GM04504 (cell line): Measurements from ENCODE around the gene HERPUD1.

ENCODE experiments used
- DNase-seq: peaks from one replicate; pipeline ENCODE4 v3.0.0-alpha.2; 2012; ENCODE audit warnings: low read depth

Gene HERPUD1

GRCh38 chr16:56910654-56911539 lies 21.0 kb upstream of the HERPUD1 start:
- peak; percentile 75 for DNase-seq

- no peak for DNase-seq
Observed at GRCh38 chr16:56911771-56912571, 20.0 kb upstream of the HERPUD1 start.

DNA sequence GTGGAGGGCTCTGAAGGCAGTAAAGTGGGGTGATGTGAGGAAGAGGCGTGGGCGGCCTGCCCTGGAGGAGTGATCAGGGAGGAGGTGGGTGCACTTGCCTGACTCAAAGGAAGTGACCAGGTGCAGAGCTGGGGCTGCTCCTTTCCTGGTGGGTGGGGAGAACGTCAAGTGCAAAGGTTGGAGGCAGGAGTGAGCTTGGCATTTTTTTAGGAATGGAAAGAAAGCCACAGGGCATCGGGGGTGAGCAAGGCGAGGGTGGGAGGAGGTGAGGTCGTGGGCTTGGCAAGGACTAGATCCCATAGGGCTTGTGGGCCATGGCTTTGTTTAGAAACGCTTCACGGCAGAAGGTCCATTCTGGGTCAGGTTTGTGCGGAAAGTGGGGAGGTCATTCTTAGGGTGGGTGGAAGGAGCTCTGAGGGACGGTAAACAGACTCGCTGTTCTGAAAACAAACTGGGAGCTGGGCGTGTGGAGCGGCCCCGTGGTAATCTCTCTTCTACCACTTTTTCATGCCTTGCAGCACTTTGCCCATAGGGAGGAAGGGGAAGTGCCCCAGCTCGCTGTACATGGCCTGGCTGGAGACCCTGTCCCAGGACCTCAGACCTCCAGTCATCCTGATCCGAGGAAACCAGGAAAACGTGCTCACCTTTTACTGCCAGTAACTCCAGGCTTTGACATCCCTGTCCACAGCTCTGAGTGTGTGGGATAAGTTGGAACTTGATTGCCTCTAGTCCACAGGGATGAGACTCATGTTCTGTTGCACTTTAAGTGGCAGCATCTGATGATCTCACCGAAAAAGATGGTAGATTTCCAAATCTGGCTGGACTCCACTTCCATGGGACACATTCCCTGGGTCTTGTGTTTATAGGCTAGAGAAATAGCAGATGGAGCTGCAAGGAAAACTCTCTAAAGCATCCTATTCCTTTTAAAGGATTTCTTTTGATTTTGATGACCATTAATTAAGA lies 18.9 kb upstream of the HERPUD1 start:
- peak; percentile 82 for DNase-seq

GRCh38 chr16:56914896-56915295 lies 17.0 kb upstream of the HERPUD1 start:
- no peak for DNase-seq

DNA sequence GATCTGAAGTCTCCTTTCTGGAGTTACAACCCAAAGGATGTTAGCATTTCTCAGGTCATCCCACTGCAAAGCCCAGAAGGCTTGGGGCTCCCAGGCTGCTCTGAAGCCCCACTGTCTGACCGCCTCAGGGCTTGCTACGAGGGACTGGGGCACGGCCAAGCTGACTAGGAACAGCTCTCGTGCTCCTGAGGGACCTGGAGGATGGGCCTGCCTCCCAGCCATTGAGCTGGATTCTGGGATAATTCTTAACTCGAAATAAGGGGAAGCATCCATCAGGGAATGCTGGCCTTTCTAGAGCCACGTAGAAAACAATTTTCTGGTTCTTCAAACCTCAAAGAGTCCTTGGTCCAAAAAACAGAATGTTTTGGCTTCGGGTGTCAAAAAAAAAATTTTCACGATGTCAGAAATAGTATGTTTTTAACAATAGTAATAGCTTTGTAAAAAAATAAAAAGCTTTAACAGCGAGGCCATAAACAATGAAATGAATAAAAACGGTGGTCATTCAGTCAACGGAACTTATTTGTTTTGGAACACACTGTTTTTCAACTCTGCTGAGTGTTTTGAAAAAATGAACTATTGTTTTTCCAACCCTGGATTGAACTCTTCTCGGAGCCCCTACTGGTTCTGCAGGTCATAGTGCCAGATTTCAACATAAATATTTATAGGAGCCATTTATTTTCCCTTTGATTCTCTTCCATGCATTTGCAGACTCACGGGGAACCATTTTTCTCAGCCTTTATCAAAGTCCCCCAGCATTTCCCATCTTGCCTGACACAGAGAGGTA lies 16.4 kb upstream of the HERPUD1 start:
- DNase-seq: no peak

- no peak for DNase-seq
Observed at GRCh38 chr16:56916571-56917403, 15.2 kb upstream of the HERPUD1 start.

- no peak for DNase-seq
Observed at GRCh38 chr16:56918467-56919012, 13.4 kb upstream of the HERPUD1 start.

- no peak for DNase-seq
Observed at GRCh38 chr16:56919099-56919800, 12.7 kb upstream of the HERPUD1 start.

GRCh38 chr16:56921571-56921970 lies 10.4 kb upstream of the HERPUD1 start:
- no peak for DNase-seq

DNA sequence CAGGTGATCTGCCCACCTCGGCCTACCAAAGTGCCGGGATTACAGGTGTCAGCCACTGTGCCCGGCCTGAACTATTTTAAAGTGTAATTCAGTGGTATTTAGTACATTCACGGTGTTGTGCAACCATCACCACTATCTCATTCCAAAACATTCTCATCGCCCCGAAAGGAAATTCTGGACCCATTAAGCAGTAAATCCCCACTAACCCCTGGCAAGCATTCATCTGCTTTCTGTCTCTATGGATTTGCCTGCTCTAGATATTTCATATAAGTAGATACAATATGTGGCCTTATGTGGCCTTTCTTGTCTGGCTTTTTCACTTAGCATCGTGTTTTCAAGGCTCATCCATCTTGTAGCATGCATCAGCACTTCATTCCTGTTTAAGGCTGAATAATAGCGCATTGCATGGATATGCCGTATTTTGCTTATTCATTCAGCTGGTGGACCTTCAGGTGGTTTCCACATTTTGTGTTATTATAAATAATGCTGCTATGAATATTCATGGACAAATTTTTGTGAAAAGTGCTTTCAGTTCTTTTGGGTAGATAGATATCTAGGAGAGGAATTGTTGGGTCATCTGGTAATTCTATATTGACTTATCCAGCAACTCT lies 8.4 kb upstream of the HERPUD1 start:
- no peak for DNase-seq

DNA sequence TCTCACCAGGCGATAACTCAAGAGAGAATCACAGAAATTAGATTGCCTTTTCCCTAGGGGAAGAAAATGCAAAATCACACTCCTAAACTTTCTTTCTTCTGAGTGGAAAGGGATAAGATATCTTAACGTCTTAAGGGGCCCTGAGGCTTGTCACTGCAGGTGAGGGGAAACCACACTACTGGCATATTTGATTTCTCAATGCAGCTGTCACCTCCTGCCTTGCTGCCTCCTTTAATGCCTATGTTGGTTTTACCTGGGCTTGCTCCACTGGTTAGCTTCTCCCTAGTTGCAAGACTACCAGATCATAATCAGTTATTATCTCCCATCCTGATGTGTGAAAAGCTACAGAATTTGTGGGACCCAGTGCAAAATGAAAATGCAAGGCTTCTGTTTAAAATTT lies 4.5 kb upstream of the HERPUD1 start:
- DNase-seq: no peak

- DNase-seq: no peak
Observed at GRCh38 chr16:56929639-56930038, 2.3 kb upstream of the HERPUD1 start.

DNA sequence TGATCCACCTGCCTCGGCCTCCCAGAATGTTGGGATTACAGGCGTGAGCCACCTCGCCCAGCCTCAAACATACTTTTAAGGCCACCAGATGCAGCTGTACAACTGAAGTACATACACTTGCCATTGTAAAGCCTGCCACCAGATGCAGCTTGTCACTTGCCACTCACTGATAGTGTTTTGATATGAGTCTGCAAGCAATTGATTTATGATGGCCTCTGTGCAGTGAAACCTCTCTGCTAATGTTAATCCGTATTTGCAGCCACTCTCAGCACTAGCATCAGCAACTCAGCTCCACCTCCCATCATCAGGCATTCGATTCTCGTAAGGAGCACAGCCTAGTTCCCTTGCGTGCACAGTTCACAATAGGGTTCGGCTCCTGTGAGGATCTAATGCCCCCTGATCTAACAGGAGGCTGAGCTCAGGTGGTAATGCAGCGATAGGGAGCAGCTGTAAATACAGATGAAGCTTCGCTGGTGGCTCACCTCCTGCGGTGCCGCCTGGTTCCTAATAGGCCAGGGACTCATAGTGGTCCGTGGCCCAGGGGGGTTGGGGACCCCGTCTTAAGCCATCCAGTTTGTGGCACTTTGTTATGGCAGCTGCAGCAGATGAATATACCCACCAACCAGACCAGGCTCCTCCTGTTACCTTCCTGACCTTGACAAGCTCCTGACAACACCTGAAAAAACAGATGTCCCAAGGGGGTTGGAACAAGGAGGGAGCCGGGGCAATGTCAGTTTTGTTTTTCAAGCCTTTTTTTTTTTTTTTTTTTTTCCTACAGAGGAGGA lies 1.3 kb upstream of the HERPUD1 start:
- no peak for DNase-seq

DNA sequence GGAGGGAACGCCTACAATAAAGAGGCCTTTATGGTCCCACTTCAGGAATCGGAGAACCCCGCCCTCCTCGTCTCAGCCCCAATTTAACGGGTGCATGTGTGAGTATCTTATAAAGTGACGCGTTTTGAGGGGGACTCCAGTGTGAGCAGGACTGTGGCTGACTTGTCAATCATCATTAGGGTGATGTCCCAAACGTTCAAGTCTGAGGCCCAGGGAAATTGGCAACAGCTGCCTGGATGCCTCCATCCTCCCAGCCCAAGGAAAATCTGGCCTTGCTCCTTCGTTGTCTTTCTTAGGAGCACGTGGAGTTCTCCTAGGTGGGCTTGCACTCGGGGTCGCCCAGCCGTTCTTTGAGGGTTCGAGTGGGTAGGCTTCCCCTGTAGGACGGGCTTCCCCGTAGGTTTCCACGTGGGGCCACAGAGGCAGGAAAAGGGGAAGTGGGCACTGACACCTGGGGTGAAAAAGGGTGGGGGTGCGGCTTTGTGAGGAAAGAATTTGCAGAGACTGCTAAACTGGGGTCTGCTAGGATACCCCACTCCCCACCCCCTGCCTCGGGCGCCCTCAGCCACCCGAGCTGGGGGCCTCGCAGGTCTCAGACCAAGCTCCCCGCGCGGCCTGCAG lies 561 bp upstream of the HERPUD1 start:
- DNase-seq: no peak

- DNase-seq: no peak
Observed at GRCh38 chr16:56932721-56933619, 1.0 kb downstream of the HERPUD1 start.

DNA sequence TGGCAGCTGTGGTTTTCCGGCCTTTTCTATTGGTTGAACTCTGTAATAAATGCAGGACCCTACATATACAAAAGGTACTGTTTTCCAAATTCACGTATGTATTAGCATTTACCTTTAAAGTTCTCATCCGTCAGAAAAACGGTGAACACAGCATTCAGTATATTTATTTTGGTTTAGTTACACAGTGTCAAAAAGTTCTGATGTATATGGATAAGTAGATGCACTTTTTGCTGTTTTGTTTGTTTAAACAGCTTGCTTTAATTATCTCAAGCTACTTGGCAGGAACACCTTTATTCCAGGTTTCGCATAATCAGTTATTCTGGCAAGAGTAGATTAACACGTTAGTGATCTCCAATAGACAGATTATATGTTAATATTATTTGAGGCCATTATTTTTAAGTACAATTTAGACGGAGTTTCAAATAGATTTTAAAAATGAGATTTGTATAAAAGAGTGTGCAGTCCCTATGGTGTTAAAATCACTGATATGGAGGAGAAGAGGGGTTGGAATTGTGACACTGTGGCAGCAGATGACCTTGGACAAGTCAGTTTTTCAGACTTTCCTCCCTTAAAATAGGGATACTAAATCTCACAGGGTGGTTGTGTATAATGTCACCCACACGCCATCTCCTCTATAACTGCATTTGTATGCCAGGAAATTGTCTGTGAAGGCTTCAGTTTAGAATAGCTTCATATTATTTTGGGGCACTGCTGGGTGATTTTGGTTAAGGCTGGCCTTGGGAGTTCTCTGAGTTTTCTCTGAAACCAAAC lies 2.1 kb downstream of the HERPUD1 start:
- no peak for DNase-seq
